Islet of Langerhans (tissue), 1 donor: ENCODE measurements around the gene FOXO6.

ENCODE experiments used
- FAIRE-seq: peaks from one replicate; lab custom pipeline; 2011; peaks lifted over from hg19 to GRCh38; lab: Jason Lieb, UNC

Gene FOXO6

GRCh38 chr1:41367288-41367642 is 6.0 kb downstream of the FOXO6 start:
- FAIRE-seq, result no peak

- no peak for FAIRE-seq
These were observed 7.1 kb downstream of the FOXO6 start for GRCh38 chr1:41368366-41368765.

- FAIRE-seq, result no peak
These were observed 7.6 kb downstream of the FOXO6 start for GRCh38 chr1:41368801-41369200.

- no peak for FAIRE-seq
These were observed 8.3 kb downstream of the FOXO6 start for GRCh38 chr1:41369531-41369930.

- FAIRE-seq, result no peak
These were observed 9.0 kb downstream of the FOXO6 start for GRCh38 chr1:41370225-41370624.

- no peak for FAIRE-seq
These were observed 9.7 kb downstream of the FOXO6 start for GRCh38 chr1:41370756-41371420.

- no peak for FAIRE-seq
These were observed 10.7 kb downstream of the FOXO6 start for GRCh38 chr1:41371630-41372599.

- FAIRE-seq, result no peak
These were observed 11.4 kb downstream of the FOXO6 start for GRCh38 chr1:41372600-41372993.

- no peak for FAIRE-seq
These were observed 12.1 kb downstream of the FOXO6 start for GRCh38 chr1:41373373-41373772.

GRCh38 chr1:41374711-41375110 is 13.5 kb downstream of the FOXO6 start:
- no peak for FAIRE-seq

- no peak for FAIRE-seq
These were observed 16.2 kb downstream of the FOXO6 start for GRCh38 chr1:41377397-41377796.

GRCh38 chr1:41378222-41378621 is 17.0 kb downstream of the FOXO6 start:
- no peak for FAIRE-seq

GRCh38 chr1:41378999-41379737 is 17.9 kb downstream of the FOXO6 start:
- no peak for FAIRE-seq

GRCh38 chr1:41379738-41380130 is 18.5 kb downstream of the FOXO6 start:
- no peak for FAIRE-seq

- FAIRE-seq, result no peak
These were observed 19.0 kb downstream of the FOXO6 start for GRCh38 chr1:41380195-41380594.

- FAIRE-seq, result no peak
These were observed 19.9 kb downstream of the FOXO6 start for GRCh38 chr1:41380979-41381691.

GRCh38 chr1:41381692-41382479 is 20.7 kb downstream of the FOXO6 start:
- no peak for FAIRE-seq

- no peak for FAIRE-seq
These were observed 21.4 kb downstream of the FOXO6 start for GRCh38 chr1:41382480-41383090.

- FAIRE-seq, result no peak
These were observed 22.0 kb downstream of the FOXO6 start for GRCh38 chr1:41383094-41383852.

GRCh38 chr1:41384579-41384978 is 23.3 kb downstream of the FOXO6 start:
- FAIRE-seq, result no peak
